Hematopoietic multipotent progenitor cell (in vitro differentiated cells): ENCODE results near the gene PRELID2. TPM values are rescaled to one million over a fixed set of nuclear protein-coding genes. Genes with fewer than 3 reads are reported as not detected.
A peak's percentile ranks its signal among the peaks of the same experiment; 100 is the strongest.
"Not testable (repeated sequence)": the region's sequence is repeated elsewhere in the genome, so short reads cannot be mapped to it uniquely, and the experiment has no call there.

Source experiments
- DNase-seq, 3 donors: peaks; one replicate each; pipeline ENCODE4 v3.0.0-alpha.2; 2011 to 2015; ENCODE audit warnings: low read depth in 2 of 3, low spot score in 2 of 3
- total RNA-seq: library from RNA; depleted of rRNA; stranded (reverse); fragments of >200 nt; gene quantifications from one replicate; pipeline ENCODE4 v1.2.3, GENCODE V29; 2012

The PRELID2 gene
- 13.2 TPM for total RNA-seq

DNA sequence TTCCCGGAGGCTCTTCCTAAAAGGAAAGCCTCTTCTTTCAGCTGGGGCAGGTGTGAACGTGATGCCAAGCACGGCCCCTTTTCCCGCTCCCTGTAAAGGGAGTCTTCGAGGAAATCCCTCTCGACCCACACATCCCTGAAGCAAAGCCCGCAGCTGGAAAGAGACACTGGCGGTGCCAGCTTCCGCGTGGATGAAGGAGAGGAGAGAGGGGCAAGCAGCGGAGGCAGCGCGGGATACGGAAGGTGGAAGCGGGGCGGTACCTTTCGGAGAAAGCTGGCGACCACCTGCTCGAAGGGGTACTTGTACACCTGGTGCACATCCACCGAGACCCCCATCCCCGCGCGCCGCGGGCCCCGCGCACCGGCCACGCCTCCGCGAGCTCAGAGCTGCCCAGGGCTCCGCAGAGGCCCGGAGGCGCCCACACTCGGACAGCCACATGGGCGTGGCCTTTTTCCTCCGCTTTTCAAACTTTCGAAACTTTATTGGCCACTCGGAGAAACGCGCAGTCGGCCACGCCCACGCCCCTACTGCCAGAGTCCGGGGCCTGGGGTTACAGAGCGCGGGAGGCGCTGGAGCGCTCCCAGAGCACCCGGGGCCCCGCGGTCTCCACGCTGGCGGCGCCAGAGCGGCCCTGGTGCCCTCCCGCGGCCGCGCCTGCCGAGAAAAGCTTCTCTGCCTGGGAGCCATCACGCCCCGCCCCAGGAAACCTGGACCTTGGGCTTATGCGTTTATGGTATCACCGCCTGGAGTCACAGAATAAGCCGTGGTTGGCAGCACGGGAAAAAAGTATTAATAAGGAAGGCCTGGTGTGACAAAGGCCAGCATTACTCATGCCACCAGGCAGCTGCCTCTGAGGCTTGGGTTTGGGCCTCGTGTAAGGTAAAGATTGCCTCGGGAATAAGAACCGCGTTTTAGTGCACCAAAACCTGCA, at the start of gene PRELID2:
TSS of gene PRELID2 (minus strand) at position 426 of the 931 bp plus-strand sequence. CDS start at position 335, 91 bp downstream.
- peak in 2 of 3 donors; percentile 91 to 95 for DNase-seq

- no peak for DNase-seq
Observed at GRCh38 chr5:145874765-145875164, 39.6 kb upstream of the PRELID2 start.

DNA sequence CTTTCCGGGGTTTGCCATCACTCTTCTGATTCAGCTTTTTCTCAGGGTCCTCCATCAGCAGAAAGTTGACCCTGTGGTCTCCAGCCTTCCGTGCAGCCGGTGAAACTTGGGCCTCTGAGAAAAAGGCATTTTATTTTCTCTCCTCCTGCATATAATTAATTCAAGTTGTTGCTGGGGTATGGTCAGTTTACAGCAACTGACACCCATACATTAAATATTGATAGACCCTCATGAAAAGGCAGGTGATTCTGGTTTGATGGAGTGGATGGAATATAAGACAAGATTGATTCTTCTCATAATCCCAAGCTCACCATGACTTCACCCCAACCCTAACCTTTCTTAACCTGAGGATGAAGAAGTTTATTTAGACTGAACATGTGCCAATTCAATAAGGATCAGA, 37.8 kb upstream of the PRELID2 start, which contains the start of gene GRXCR2:
TSS of gene GRXCR2 (minus strand) at position 101 of the 400 bp plus-strand sequence. CDS start at position 55, 46 bp downstream.
- DNase-seq = no peak

DNA sequence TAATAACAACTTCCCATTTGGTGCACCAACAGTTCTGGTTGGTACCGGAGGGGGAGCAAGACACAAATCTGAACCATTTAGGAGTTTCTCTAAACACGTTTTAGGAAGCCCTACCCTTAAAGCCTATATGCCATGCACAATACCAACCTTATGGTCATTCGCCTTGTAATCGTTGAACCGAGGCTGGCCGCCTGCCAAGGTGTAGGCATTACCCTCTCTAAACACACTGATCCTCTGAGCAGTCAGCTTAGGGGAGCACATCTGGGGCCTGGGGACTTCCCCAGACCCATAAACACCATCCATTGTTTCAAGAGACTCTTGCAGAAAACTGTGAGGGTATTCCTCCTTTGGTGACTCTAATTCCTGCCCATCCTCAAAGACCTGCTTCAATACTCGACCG, 37.3 kb upstream of the PRELID2 start:
- DNase-seq = no peak

DNA sequence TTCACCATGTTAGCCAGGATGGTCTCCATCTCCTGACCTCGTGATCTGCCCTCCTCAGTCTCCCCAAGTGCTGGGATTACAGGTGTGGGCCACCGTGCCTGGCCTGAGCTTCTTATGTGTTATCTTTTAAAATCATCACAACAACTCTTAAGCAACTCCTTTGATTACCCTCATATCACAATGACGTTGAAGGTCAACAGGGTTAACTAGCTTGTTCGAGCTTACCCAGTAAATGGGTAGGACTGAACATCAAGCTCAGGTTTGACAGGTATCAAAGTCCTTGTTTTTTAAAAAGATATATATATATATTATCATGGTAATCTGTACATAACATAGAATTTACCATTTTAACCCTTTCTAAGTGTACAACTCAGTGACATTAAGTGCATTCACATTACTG, 34.6 kb upstream of the PRELID2 start:
- no peak for DNase-seq

- no peak for DNase-seq
Observed at GRCh38 chr5:145867806-145868205, 32.7 kb upstream of the PRELID2 start.

DNA sequence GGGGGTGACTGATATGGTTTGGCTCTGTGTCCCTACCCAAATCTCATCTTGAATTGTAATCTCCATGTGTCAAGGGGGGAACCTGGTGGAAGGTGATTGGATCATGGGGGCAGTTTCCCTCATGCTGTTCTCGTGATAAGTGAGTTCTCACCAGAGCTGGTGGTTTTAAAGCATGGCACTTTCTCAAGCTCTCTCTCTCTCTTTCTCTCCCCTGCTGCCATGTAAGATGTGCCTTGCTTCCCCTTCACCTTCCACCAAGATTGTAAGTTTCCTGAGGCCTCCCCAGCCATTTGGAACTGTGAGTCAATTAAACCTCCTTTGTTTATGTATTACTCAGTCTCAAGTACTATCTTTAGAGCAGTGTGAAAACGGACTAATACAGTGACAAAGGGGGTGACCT, 29.3 kb upstream of the PRELID2 start:
- not testable (repeated sequence) for DNase-seq

DNA sequence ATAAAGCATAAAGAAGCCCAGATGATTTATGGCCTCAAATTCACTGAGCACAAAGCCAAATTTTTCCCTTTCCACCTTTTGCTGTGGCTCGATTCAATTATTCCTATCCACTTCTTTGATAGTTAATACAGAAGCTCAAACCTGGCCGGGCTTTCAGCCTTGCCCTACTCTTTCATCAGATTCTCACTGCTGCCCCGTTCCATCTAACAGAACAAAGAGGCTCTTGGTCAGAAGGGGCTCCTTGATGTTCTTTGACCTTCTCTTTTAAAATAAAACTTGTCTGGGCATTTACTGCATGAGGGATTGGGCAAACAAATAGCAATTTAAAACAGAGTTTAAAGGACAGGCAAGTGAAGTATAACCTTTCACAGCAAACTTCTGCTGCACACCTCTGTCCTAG, 27.9 kb upstream of the PRELID2 start:
- no peak for DNase-seq

DNA sequence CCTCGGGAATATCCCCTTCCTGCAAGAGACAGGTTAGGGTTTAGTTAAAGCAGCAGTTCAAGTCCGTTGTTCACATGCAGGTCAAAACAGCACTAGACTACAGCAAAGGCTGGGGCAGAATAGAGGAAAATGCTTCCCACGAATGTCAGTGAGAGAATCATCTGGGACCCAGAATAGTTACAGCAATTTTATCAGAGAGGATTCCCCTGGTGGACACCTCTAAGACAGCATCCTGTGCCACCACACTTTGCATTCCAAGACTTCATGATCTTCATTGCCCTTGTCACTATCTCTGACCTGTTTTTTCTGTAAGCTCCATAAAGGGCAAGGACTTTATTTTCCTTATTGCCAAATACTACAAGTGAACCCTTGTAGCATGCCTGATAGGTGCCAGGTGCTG, 24.8 kb upstream of the PRELID2 start:
- DNase-seq = no peak

DNA sequence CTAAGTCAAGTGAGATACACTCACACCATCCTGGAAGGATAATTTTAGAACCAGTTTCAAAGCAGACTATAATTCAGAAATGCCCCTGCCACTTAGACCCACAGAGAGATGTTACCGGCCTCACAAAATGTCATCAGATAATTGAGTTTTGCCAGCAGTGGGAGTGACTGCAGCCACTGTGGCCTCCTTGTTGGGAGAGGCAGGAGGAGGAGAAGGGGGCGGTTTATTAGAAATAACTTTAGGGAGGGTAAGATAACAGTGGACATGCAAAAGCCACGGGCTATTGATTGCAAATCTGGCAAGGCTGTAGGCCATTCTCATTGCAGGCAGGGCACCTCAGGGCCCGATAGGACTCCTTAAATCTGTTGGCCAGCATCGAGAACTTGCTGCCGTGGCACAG, 24.3 kb upstream of the PRELID2 start:
- DNase-seq = no peak

GRCh38 chr5:145858959-145859358, 23.8 kb upstream of the PRELID2 start:
- DNase-seq = no peak

- peak in 2 of 3 donors; percentile 54 to 70 for DNase-seq
Observed at GRCh38 chr5:145856285-145856818, 21.2 kb upstream of the PRELID2 start.

- DNase-seq = peak in 1 of 3 donors; percentile 7
Observed at GRCh38 chr5:145855763-145856267, 20.7 kb upstream of the PRELID2 start.

GRCh38 chr5:145854651-145855258, 19.6 kb upstream of the PRELID2 start:
- DNase-seq = peak in 2 of 3 donors; percentile 85 to 89

- no peak for DNase-seq
Observed at GRCh38 chr5:145853781-145854376, 18.7 kb upstream of the PRELID2 start.

- no peak for DNase-seq
Observed at GRCh38 chr5:145852990-145853389, 17.8 kb upstream of the PRELID2 start.

DNA sequence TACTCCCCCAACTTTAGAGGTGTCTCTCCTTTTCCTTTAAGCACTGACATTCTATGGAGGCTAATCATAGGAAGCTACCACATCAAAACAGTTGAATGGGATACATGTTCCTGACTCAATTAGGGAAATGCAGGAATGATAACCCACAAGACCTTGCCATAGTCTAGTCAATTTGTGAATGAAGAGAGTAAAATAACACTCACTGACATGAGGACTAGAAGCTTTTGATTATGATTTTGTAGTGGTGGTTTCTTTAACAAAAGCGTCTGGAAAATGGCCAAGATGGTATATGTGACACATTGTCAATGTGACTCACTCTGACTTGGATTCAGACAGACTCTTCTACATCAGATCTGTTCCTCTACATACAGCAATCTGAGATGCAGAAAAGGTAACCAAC, 13.7 kb upstream of the PRELID2 start:
- DNase-seq = no peak

DNA sequence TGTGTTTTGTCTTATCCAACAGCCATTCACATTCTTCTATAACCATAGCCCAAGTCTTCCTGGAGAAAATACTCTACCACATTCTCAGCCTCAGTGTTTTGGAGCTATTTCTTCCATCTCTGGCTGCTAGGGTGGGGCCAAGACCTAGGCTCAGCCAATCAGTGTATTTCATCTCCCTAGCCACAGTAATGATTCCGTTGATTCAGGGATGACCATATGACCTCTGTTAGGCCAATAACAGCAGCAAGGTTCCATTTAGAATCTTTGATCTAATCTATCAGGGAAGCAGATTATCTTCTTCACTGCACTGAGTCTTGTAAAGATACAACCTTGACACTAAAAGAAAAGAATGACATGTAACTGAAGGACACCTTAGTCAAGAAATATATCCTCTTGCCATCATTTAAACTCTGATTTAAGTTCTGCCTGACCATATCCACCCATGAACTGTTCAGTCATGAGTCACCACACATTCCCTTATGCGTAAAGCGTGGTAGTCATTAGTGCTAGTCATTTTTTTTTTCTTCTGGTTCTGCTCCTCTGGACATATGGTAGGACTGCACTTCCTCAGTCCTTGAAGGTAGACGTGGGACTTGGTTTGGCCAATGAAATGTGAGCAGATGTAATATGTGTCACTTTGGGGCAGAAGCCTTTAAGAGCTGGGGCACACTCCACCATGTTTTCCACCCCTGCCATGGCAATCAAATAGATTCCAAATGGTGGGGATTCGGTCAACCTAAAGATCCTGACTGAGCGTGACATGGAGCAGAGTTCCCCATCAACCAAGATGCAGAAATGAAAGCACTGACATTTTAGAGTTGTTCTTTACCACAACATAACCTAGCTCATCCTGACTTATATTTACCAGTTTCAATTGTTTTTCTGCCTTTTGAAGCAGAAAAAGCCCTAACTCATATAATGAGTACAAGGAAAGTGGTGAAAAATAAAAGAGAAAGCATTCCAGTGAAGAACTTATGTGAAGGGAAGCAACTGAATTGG, 12.7 kb upstream of the PRELID2 start:
- no peak for DNase-seq

DNA sequence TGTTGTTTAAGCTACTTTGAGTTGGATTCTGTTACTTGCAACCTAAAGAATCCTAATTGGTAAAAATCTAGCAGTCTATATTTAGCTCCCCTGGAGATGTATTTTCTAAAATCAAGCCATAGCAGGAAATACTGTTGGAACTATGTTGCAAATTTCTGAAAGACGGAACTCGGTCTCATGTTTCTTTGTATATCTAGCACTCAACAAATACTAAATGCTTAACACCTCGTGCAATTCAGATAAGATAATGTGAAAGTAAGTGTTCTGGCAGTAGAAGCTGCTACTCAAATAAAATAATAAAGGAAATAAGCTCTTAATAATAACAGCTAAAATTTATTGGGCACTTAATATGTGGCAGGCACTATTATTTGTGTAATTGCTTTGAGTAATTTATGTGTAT, 10.9 kb upstream of the PRELID2 start:
- DNase-seq = no peak

DNA sequence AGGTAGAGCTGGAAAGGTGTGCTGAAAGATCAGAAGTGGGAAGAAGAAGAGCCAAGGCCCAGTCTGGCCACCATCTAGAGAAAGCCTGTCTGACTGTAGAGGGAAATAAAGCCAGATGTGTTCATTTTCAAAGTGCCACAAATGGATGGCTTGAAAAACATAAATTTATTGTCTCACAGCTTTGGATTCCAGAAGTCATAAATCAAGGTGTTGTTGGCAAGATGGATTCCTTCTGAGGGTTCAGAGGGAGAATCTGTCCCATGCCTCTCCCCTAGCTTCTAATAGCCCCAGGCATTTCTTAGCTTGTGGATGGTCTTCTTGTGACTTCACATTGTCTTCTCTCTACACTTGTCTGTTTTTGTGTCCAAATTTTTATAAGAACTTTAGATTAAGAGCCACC, 6.2 kb upstream of the PRELID2 start:
- no peak for DNase-seq
